ENCODE results near the gene DIO1. TPM values are rescaled to one million over a fixed set of nuclear protein-coding genes. Genes with fewer than 3 reads are reported as not detected.

The DIO1 gene
- total RNA-seq, 1 donor from 2014 or later = not detected

- Mint-ChIP-seq H3K36me3 (ENCODE audit: low read depth) (no peaks in the 10 kb centered on the region), H3K4me1 (ENCODE audit: low read depth) (peaks cover 47% of the 10 kb centered on the region), H3K27ac (ENCODE audit: unreplicated experiment) (no peak overlapping the region), H3K9me3 (ENCODE audit: low read depth) (no peaks in the 10 kb centered on the region), H3K4me3 (ENCODE audit: unreplicated experiment) (peak overlapping the region; percentile 25), H3K27me3 (ENCODE audit: low read depth) (no peaks in the 10 kb centered on the region)
- no peak for TF ChIP-seq CTCF (IDR thresholded peaks at IDR 0.05)
- DNase-seq (ENCODE audit: low spot score) = no peak
Measured at GRCh38 chr1:53943490-53944043, 49.6 kb downstream of the DIO1 start.

- H3K4me3 Mint-ChIP-seq (ENCODE audit: unreplicated experiment) = peak overlapping the region; percentile 93
- no peaks in the 10 kb centered on the region for H3K27me3 Mint-ChIP-seq (ENCODE audit: low read depth)
- TF ChIP-seq CTCF (IDR thresholded peaks at IDR 0.05) = no peak
- peaks cover 57% of the 10 kb centered on the region for H3K4me1 Mint-ChIP-seq (ENCODE audit: low read depth)
- H3K36me3 Mint-ChIP-seq (ENCODE audit: low read depth) = no peaks in the 10 kb centered on the region
- H3K9me3 Mint-ChIP-seq (ENCODE audit: low read depth) = no peaks in the 10 kb centered on the region
- peak overlapping the region; percentile 95 for H3K27ac Mint-ChIP-seq (ENCODE audit: unreplicated experiment)
- DNase-seq (ENCODE audit: low spot score) = no peak
Measured at GRCh38 chr1:53944469-53945182, 50.6 kb downstream of the DIO1 start.

GRCh38 chr1:53945183-53945432, 51.1 kb downstream of the DIO1 start:
- no peaks in the 10 kb centered on the region for H3K36me3 Mint-ChIP-seq (ENCODE audit: low read depth)
- H3K27me3 Mint-ChIP-seq (ENCODE audit: low read depth) = no peaks in the 10 kb centered on the region
- peaks cover 61% of the 10 kb centered on the region for H3K4me1 Mint-ChIP-seq (ENCODE audit: low read depth)
- TF ChIP-seq CTCF (IDR thresholded peaks at IDR 0.05) = no peak
- no peaks in the 10 kb centered on the region for H3K9me3 Mint-ChIP-seq (ENCODE audit: low read depth)
- DNase-seq (ENCODE audit: low spot score) = no peak
- peak overlapping the region; percentile 95 for H3K27ac Mint-ChIP-seq (ENCODE audit: unreplicated experiment)
- H3K4me3 Mint-ChIP-seq (ENCODE audit: unreplicated experiment) = peak overlapping the region; percentile 93

- Mint-ChIP-seq H3K4me3 (ENCODE audit: unreplicated experiment) (peak within 1 kb of the TSS; percentile 93), H3K4me1 (ENCODE audit: low read depth) (peaks cover 59% of the 10 kb centered on the region), H3K9me3 (ENCODE audit: low read depth) (no peaks in the 10 kb centered on the region), H3K27me3 (ENCODE audit: low read depth) (no peaks in the 10 kb centered on the region), H3K27ac (ENCODE audit: unreplicated experiment) (peak within 1 kb of the TSS; percentile 95), H3K36me3 (ENCODE audit: low read depth) (no peaks in the 10 kb centered on the region)
- peak; percentile 99 for DNase-seq (ENCODE audit: low spot score)
- TF ChIP-seq CTCF (IDR thresholded peaks at IDR 0.05) = no peak
Measured at GRCh38 chr1:53945433-53946251, 51.7 kb downstream of the DIO1 start, which contains the start of gene IFT25. Gene IFT25 (minus strand): TSS chr1:53945699. CDS start chr1:53940082, 5,617 bp downstream.
